ENCODE measurements around the gene GPER1.

DNA sequence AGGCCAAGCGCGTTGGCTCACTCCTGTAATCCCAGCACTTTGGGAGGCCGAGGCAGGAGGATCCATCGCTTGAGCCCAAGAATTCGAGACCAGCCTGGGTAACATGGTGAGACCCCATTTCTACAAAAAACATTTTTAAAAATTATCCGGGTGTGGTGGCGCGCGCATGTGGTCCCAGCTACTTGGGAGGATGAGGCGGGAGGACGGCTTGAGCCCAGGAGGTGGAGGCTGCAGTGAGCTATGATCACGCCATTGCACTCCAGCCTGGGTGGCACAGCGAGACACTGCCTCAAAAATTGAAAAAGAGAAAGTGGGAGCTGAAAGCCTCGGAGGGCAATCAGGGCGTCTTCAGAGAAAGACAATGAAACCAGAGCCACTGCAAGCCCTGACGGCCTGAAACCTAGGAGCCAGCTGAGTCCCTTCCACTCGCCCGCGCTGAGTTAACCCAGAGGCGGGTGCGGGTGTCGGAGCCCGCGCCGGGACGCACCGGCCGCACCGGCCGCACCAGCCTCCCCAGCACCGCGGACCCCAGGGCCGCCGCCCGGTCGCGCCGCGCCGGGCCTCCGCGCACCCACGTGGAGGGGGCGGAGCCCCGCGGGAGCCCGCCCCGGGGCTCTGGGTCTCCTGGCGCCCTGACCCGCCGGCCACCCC is 49.7 kb downstream of the GPER1 start:
- TF ChIP-seq, protein P1, sequence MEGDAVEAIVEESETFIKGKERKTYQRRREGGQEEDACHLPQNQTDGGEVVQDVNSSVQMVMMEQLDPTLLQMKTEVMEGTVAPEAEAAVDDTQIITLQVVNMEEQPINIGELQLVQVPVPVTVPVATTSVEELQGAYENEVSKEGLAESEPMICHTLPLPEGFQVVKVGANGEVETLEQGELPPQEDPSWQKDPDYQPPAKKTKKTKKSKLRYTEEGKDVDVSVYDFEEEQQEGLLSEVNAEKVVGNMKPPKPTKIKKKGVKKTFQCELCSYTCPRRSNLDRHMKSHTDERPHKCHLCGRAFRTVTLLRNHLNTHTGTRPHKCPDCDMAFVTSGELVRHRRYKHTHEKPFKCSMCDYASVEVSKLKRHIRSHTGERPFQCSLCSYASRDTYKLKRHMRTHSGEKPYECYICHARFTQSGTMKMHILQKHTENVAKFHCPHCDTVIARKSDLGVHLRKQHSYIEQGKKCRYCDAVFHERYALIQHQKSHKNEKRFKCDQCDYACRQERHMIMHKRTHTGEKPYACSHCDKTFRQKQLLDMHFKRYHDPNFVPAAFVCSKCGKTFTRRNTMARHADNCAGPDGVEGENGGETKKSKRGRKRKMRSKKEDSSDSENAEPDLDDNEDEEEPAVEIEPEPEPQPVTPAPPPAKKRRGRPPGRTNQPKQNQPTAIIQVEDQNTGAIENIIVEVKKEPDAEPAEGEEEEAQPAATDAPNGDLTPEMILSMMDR (IDR thresholded peaks at IDR 0.05): no peak
- no peak for TF ChIP-seq EZH2 (IDR thresholded peaks at IDR 0.05)
